Right lobe of liver (tissue), 4 donors: ENCODE measurements around the gene MT1M.

Experiments
- POLR2A ChIP-seq: fragments of 450-650 bp; IDR thresholded peaks from one replicate; pipeline ENCODE4 v1.6.1; 2017; ENCODE audit warnings: antibody characterized with exemption, mild to moderate bottlenecking
- TF ChIP-seq, protein P1 (sequence below), 4 donors: fragments of 200-600 bp in 3 of 4; fragments of 450-650 bp in 1 of 4; IDR thresholded peaks; one replicate each; pipeline versions ENCODE4 v1.5.1 to v1.8.0; 2016 to 2022; ENCODE audit warnings: antibody characterized with exemption in 4 of 4, mild to moderate bottlenecking in 2 of 4
- donor health status: DM: no; HTN: no; CAD: no.
- donor health status: DM: no; HTN: no; CAD: no.
- donor health status: DM: no; HTN: yes; CAD: no.

DNA sequence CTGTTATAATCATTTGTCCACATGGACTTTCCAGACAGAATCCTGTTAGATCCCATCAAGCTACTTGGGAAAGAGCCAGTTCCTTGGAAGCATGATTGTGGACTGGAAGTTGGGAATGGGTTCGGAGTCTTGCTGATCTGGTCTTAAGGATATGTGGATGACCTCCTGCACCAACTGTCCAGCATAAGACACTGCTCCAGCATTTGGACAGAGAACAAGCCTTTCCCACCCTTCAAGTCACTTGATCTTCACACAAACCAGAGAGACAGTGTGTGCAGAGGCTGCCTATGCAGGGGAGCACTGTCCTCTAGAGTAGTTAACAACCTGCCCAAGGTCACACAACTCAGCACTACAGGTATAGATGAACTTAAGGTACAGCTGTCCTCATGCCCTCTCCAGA is 13.4 kb downstream of the MT1M start:
- TF ChIP-seq, protein P1, sequence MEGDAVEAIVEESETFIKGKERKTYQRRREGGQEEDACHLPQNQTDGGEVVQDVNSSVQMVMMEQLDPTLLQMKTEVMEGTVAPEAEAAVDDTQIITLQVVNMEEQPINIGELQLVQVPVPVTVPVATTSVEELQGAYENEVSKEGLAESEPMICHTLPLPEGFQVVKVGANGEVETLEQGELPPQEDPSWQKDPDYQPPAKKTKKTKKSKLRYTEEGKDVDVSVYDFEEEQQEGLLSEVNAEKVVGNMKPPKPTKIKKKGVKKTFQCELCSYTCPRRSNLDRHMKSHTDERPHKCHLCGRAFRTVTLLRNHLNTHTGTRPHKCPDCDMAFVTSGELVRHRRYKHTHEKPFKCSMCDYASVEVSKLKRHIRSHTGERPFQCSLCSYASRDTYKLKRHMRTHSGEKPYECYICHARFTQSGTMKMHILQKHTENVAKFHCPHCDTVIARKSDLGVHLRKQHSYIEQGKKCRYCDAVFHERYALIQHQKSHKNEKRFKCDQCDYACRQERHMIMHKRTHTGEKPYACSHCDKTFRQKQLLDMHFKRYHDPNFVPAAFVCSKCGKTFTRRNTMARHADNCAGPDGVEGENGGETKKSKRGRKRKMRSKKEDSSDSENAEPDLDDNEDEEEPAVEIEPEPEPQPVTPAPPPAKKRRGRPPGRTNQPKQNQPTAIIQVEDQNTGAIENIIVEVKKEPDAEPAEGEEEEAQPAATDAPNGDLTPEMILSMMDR (IDR thresholded peaks at IDR 0.05) = no peak
- no peak for TF ChIP-seq POLR2A
